ENCODE data around the gene STK39.

The STK39 gene

GRCh38 chr2:168091986-168092385 is 155.4 kb downstream of the STK39 start:
- TF ChIP-seq CTCF (IDR thresholded peaks at IDR 0.05; ENCODE audit: low read depth, low read length) = no peak
- no peaks in the 10 kb centered on the region; the same call in none of the 2 replicates for H3K36me3 ChIP-seq
- no peak for DNase-seq
- no peaks in the 10 kb centered on the region for H3K27me3 ChIP-seq (ENCODE audit: insufficient read depth, low read depth, severe bottlenecking)
- H3K4me3 ChIP-seq (ENCODE audit: low read depth, low read length) = no peak overlapping the region
- H3K27ac ChIP-seq = no peak overlapping the region; the same call in 1 of the 2 replicates
- H3K9me3 ChIP-seq (ENCODE audit: severe bottlenecking) = no peaks in the 10 kb centered on the region

GRCh38 chr2:168090366-168091135 is 156.8 kb downstream of the STK39 start:
- H3K36me3 ChIP-seq = no peaks in the 10 kb centered on the region; the same call in none of the 2 replicates
- DNase-seq = peak; percentile 27
- H3K4me3 ChIP-seq (ENCODE audit: low read depth, low read length) = no peak overlapping the region
- no peaks in the 10 kb centered on the region for H3K27me3 ChIP-seq (ENCODE audit: insufficient read depth, low read depth, severe bottlenecking)
- H3K27ac ChIP-seq = peak overlapping the region; percentile 38
- no peak for TF ChIP-seq CTCF (IDR thresholded peaks at IDR 0.05; ENCODE audit: low read depth, low read length)
- no peaks in the 10 kb centered on the region for H3K9me3 ChIP-seq (ENCODE audit: severe bottlenecking)

GRCh38 chr2:168089200-168089599 is 158.2 kb downstream of the STK39 start:
- Histone ChIP-seq H3K4me3 (ENCODE audit: low read depth, low read length) (no peak overlapping the region), H3K9me3 (ENCODE audit: severe bottlenecking) (no peaks in the 10 kb centered on the region), H3K27me3 (ENCODE audit: insufficient read depth, low read depth, severe bottlenecking) (no peaks in the 10 kb centered on the region), H3K36me3 (no peaks in the 10 kb centered on the region; the same call in none of the 2 replicates), H3K27ac (no peak overlapping the region)
- no peak for TF ChIP-seq CTCF (IDR thresholded peaks at IDR 0.05; ENCODE audit: low read depth, low read length)
- DNase-seq = no peak

GRCh38 chr2:168087401-168087800 is 160.0 kb downstream of the STK39 start:
- Histone ChIP-seq H3K36me3 (no peaks in the 10 kb centered on the region), H3K9me3 (ENCODE audit: severe bottlenecking) (no peaks in the 10 kb centered on the region), H3K4me3 (ENCODE audit: low read depth, low read length) (no peak overlapping the region), H3K27me3 (ENCODE audit: insufficient read depth, low read depth, severe bottlenecking) (no peaks in the 10 kb centered on the region), H3K27ac (no peak overlapping the region; the same call in 1 of the 2 replicates)
- peak; percentile 77 for DNase-seq
- TF ChIP-seq CTCF (IDR thresholded peaks at IDR 0.05; ENCODE audit: low read depth, low read length) = no peak

- TF ChIP-seq CTCF (IDR thresholded peaks at IDR 0.05; ENCODE audit: low read depth, low read length) = no peak
- Histone ChIP-seq H3K36me3 (no peaks in the 10 kb centered on the region), H3K27me3 (ENCODE audit: insufficient read depth, low read depth, severe bottlenecking) (no peaks in the 10 kb centered on the region), H3K4me3 (ENCODE audit: low read depth, low read length) (no peak overlapping the region), H3K27ac (peak overlapping the region; percentile 12), H3K9me3 (ENCODE audit: severe bottlenecking) (no peaks in the 10 kb centered on the region)
- DNase-seq = no peak
These were observed 160.5 kb downstream of the STK39 start for GRCh38 chr2:168086851-168087250.

All from WERI-Rb-1 (cell line).